Gastroesophageal sphincter (tissue), 4 donors: Measurements from ENCODE around the gene TSHR. TPM values are rescaled to one million over a fixed set of nuclear protein-coding genes. Genes with fewer than 3 reads are reported as not detected.
"Not testable (repeated sequence)": the region's sequence is repeated elsewhere in the genome, so short reads cannot be mapped to it uniquely, and the experiment has no call there.

Experiments
- ATAC-seq: fragments of 150-250 bp; one replicate; pipeline ENCODE4 v1.9.1; 2016; ENCODE audit warnings: mild to moderate bottlenecking, moderate library complexity
- H3K27ac ChIP-seq, 4 donors: fragments of 200-600 bp; sonication (generic) in 3 of 4; 1 replicate in 3 of 4; 2 replicates in 1 of 4; pipeline ENCODE4 v1.5.1; 2016 to 2019
- H3K27me3 ChIP-seq: fragments of 200-600 bp; sonication (generic); one replicate; pipeline ENCODE4 v1.5.1; 2019
- H3K36me3 ChIP-seq, 2 donors: fragments of 200-600 bp; sonication (generic); one replicate each; pipeline ENCODE4 v1.5.1; 2019; ENCODE audit warnings: control low read depth in 1 of 2
- H3K4me1 ChIP-seq, 3 donors: fragments of 200-600 bp; sonication (generic); 1 replicate in 2 of 3; 2 replicates in 1 of 3; pipeline ENCODE4 v1.5.1; 2016 to 2019; ENCODE audit warnings: control low read depth in 2 of 3
- H3K4me3 ChIP-seq, 2 donors: fragments of 200-600 bp; sonication (generic); one replicate each; pipeline ENCODE4 v1.5.1; 2019; ENCODE audit warnings: mild to moderate bottlenecking in 1 of 2, moderate library complexity in 1 of 2
- H3K9me3 ChIP-seq, 3 donors: fragments of 200-600 bp; sonication (generic); one replicate each; pipeline ENCODE4 v1.5.1; 2017 to 2019; ENCODE audit warnings: control low read depth in 2 of 3
- EP300 ChIP-seq: sonication (generic); formaldehyde crosslinking; IDR thresholded peaks from one replicate; pipeline ENCODE4 v1.6.1; 2017; ENCODE audit warnings: antibody characterized with exemption, mild to moderate bottlenecking
- POLR2A ChIP-seq, 2 donors: fragments of 450-650 bp; IDR thresholded peaks; one replicate each; pipeline ENCODE4 v1.6.1; 2017; ENCODE audit warnings: antibody characterized with exemption in 2 of 2, mild to moderate bottlenecking in 2 of 2, moderate library complexity in 1 of 2
- POLR2AphosphoS5 ChIP-seq: sonication (generic); formaldehyde crosslinking; IDR thresholded peaks from one replicate; pipeline ENCODE4 v1.6.1; 2017; ENCODE audit warnings: antibody characterized with exemption
- WGBS, 2 donors: methylation state at CpG; one replicate each; pipeline ENCODE4 v1.1.5; 2018; ENCODE audit warnings: low coverage in 1 of 2; 5-methylcytosine and 5-hydroxymethylcytosine counted together
- total RNA-seq, 4 donors: library from RNA; depleted of rRNA; stranded (reverse); fragments of >200 nt; gene quantifications; one replicate each; pipeline ENCODE4 v1.1.0, GENCODE V29; 2016
- TF ChIP-seq, protein P1 (sequence below), 4 experiments: fragments of 200-600 bp in 2 of 4; fragments of 450-650 bp in 2 of 4; sonication (generic) in 1 of 4; IDR thresholded peaks; one replicate each; pipeline ENCODE4 v1.5.1; 2017 to 2019; ENCODE audit warnings: antibody characterized with exemption in 4 of 4, mild to moderate bottlenecking in 2 of 4, moderate library complexity in 2 of 4

The TSHR gene
- total RNA-seq, 4 donors from 2014 or later: 0.08 TPM; not detected in 3

DNA sequence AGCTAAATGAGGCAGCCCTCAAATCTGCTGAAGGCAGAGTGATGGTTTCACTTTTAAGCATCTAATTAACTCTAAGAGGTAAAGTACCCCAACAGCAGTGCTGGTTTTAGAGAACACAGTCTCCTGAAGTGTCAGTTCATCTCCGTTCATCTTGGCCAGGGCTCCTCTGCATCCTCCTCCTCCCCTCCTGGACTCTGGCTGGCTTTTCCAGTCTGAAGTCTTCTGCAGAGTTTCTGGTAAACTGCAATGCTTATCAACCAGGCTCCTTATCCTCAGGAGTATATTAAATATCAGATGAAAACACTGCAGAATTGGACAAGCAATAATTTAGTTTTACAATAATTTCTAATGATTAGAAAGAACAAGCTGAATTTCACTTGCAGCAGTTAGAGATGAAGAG lies 150.0 kb downstream of the TSHR start:
- no peaks in the 10 kb centered on the region for H3K9me3 ChIP-seq
- WGBS, 2 donors: 22 to 80% methylated on average over 1 of the region's 1 CpG
- ATAC-seq: no peak
- no peak for TF ChIP-seq POLR2A (IDR thresholded peaks at IDR 0.05)
- TF ChIP-seq EP300: no peak
- TF ChIP-seq, protein P1, sequence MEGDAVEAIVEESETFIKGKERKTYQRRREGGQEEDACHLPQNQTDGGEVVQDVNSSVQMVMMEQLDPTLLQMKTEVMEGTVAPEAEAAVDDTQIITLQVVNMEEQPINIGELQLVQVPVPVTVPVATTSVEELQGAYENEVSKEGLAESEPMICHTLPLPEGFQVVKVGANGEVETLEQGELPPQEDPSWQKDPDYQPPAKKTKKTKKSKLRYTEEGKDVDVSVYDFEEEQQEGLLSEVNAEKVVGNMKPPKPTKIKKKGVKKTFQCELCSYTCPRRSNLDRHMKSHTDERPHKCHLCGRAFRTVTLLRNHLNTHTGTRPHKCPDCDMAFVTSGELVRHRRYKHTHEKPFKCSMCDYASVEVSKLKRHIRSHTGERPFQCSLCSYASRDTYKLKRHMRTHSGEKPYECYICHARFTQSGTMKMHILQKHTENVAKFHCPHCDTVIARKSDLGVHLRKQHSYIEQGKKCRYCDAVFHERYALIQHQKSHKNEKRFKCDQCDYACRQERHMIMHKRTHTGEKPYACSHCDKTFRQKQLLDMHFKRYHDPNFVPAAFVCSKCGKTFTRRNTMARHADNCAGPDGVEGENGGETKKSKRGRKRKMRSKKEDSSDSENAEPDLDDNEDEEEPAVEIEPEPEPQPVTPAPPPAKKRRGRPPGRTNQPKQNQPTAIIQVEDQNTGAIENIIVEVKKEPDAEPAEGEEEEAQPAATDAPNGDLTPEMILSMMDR (IDR thresholded peaks at IDR 0.05): no peak
- no peak for TF ChIP-seq POLR2AphosphoS5
- no peaks in the 10 kb centered on the region for H3K36me3 ChIP-seq
- no peak overlapping the region for H3K27ac ChIP-seq
- H3K4me3 ChIP-seq: no peak overlapping the region
- H3K4me1 ChIP-seq: no peaks in the 10 kb centered on the region
- H3K27me3 ChIP-seq: no peaks in the 10 kb centered on the region

DNA sequence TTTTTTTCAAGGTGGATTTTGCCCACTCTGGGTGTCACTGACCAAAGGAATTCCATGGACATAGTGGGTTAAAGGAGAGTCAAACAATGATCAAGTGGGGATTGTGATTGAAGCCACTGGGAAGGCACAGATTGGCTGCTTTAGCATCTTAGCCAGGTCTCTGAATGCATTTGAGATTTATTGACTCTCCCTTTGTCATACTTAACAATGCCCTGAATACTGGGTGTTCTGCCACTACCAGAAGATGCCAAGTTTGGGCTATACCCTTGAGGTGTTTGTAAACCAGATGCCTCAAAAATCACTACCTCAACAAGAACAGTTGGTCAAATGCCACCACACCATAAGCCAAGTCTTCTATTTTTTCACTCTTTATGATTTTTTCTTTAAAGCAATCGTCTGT lies 150.5 kb downstream of the TSHR start:
- Histone ChIP-seq H3K4me1 (no peaks in the 10 kb centered on the region), H3K27ac (no peak overlapping the region), H3K9me3 (no peaks in the 10 kb centered on the region), H3K4me3 (no peak overlapping the region), H3K27me3 (no peaks in the 10 kb centered on the region), H3K36me3 (no peaks in the 10 kb centered on the region)
- WGBS, 2 donors: 44% methylated on average over 1 of the region's 1 CpG; no CpG with 5 or more reads in 1 of the 2 donors
- no peak for TF ChIP-seq POLR2A (IDR thresholded peaks at IDR 0.05)
- no peak for ATAC-seq

GRCh38 chr14:81110186-81110585 lies 154.8 kb downstream of the TSHR start:
- H3K27me3 ChIP-seq: no peaks in the 10 kb centered on the region
- WGBS, 2 donors: 75 to 88% methylated on average over 2 of the region's 2 CpGs
- no peak overlapping the region for H3K27ac ChIP-seq
- H3K4me3 ChIP-seq: no peak overlapping the region
- H3K9me3 ChIP-seq: no peaks in the 10 kb centered on the region
- no peak for TF ChIP-seq POLR2AphosphoS5
- no peak for TF ChIP-seq POLR2A (IDR thresholded peaks at IDR 0.05)
- TF ChIP-seq, protein P1 (IDR thresholded peaks at IDR 0.05): no peak
- TF ChIP-seq EP300: no peak
- H3K4me1 ChIP-seq: no peaks in the 10 kb centered on the region
- H3K36me3 ChIP-seq: no peaks in the 10 kb centered on the region
- ATAC-seq: no peak

DNA sequence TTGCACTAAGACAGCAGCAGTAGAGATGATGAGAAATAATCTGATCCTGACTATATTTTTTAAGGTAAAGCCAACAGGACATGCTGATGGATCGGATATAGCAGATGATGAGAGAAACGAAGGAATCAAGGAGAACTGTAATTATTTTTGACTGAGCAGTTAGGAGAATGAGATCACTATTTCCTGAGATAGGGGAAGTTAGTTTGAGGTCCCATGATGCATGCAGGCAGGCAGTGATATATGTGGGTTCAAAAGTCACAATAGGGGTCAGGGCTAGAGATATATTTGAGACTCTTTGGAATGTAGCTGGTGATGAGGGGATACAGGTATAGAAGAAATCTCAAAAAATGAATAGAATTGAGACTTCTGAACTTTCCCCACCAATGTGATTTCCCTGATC lies 157.8 kb downstream of the TSHR start:
- ATAC-seq: no peak
- no peaks in the 10 kb centered on the region for H3K9me3 ChIP-seq
- TF ChIP-seq POLR2AphosphoS5 (no peak), EP300 (no peak), POLR2A (IDR thresholded peaks at IDR 0.05) (no peak)
- TF ChIP-seq, protein P1 (IDR thresholded peaks at IDR 0.05): no peak
- H3K27ac ChIP-seq: no peak overlapping the region
- no peaks in the 10 kb centered on the region for H3K36me3 ChIP-seq
- H3K4me3 ChIP-seq: no peak overlapping the region
- H3K27me3 ChIP-seq: no peaks in the 10 kb centered on the region
- 64 to 74% methylated on average over 2 of the region's 2 CpGs for whole genome bisulfite sequencing, 2 donors
- H3K4me1 ChIP-seq: no peaks in the 10 kb centered on the region

DNA sequence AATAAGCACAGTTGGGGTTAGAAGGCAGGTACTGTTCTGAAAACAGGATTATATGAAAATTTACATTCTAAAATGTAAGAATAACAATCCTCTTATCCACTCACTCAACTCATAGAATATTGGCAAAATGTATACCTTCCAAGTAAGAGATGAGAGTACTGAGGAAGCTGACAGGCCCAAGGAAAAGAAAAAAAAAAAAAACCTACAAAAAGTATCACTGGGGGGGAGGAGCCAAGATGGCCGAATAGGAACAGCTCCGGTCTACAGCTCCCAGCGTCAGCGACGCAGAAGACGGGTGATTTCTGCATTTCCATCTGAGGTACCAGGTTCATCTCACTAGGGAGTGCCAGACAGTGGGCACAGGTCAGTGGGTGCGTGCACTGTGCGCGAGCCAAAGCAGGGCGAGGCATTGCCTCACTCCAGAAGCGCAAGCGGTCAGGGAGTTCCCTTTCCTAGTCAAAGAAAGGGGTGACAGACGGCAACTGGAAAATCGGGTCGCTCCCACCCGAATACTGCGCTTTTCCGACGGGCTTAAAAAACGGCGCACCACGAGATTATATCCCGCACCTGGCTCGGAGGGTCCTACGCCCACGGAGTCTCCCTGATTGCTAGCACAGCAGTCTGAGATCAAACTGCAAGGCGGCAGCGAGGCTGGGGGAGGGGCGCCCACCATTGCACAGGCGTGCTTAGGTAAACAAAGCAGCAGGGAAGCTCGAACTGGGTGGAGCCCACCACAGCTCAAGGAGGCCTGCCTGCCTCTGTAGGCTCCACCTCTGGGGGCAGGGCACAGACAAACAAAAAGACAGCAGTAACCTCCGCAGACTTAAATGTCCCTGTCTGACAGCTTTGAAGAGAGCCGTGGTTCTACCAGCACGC lies 158.8 kb downstream of the TSHR start:
- not testable (repeated sequence) for ATAC-seq, H3K4me3 ChIP-seq, H3K27ac ChIP-seq, H3K9me3 ChIP-seq, H3K27me3 ChIP-seq, H3K4me1 ChIP-seq, H3K36me3 ChIP-seq
- WGBS, 2 donors: 85 to 100% methylated on average over 1 to 19 of the region's 34 CpGs

- H3K9me3 ChIP-seq: no peaks in the 10 kb centered on the region
- no peak for ATAC-seq
- TF ChIP-seq, protein P1 (IDR thresholded peaks at IDR 0.05): no peak
- no peak for TF ChIP-seq POLR2A (IDR thresholded peaks at IDR 0.05)
- no peak for TF ChIP-seq EP300
- no peak for TF ChIP-seq POLR2AphosphoS5
- WGBS, 2 donors: 31% methylated on average over 2 of the region's 2 CpGs; no CpG with 5 or more reads in 1 of the 2 donors
- H3K36me3 ChIP-seq: no peaks in the 10 kb centered on the region
- H3K4me1 ChIP-seq: no peaks in the 10 kb centered on the region
- H3K27ac ChIP-seq: peak overlapping the region in 1 of 4 donors; percentile 44
- H3K27me3 ChIP-seq: no peaks in the 10 kb centered on the region
- no peak overlapping the region for H3K4me3 ChIP-seq
Measured at GRCh38 chr14:81120501-81120900, 165.1 kb downstream of the TSHR start.
